HFF-Myc (cell line): Measurements from ENCODE around the gene PODXL2.

Source experiments
- DNase-seq: peaks from one replicate; pipeline ENCODE4 v3.0.0-alpha.2; 2011; ENCODE audit warnings: low read depth; ENCODE audit errors: extremely low read depth
- H3K4me3 ChIP-seq: replicated peaks from 2 replicates; pipeline ENCODE4 v1.5.1; 2011; ENCODE audit warnings: low read depth, mild to moderate bottlenecking, control low read depth, low read length
- CTCF ChIP-seq: IDR thresholded peaks from 2 replicates; pipeline ENCODE4 v1.5.1; 2012; ENCODE audit warnings: mild to moderate bottlenecking, low read depth, low read length, control low read depth; ENCODE audit errors: missing control alignments

PODXL2 gene

GRCh38 chr3:127639173-127640041, 10.4 kb downstream of the PODXL2 start:
- TF ChIP-seq CTCF: no peak
- no peak overlapping the region for H3K4me3 ChIP-seq
- no peak for DNase-seq

GRCh38 chr3:127640042-127640355, 11.0 kb downstream of the PODXL2 start:
- H3K4me3 ChIP-seq: no peak overlapping the region
- TF ChIP-seq CTCF: no peak
- DNase-seq: no peak

DNA sequence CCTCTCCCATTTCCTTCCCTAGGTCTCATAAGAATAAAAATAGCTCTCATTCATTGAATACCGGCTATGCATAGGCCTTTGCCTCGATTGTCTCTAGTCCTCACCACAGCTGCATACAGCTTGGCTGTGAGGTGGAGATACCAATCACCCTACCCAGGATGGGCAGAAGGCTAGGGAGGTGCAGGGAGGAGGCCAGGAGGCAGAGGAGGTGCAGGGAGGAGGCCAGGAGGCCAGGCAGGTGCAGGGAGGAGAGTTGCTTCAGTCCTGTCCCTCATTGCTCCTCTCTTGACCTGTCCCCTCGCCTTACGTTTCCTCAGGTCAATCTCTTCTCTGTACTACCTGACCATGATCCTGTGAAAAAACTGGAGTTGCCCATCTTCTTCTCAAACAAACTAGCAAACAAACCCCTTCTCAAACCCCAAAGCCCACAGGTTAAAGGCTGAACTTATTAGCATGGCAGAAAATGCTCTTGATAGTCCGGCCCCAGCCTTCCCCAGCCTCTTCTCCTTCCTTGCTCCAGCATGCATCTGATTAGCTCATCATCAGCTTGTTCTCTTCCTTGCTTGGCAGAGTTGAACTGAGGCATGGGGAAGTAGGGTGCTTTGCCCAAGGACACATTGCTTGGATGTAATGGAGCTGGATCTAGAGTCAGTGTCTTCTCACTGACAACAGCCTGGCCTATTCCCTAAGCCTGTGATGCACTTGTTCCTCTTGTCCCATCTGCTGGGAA, 15.8 kb downstream of the PODXL2 start:
- no peak for DNase-seq
- no peak for TF ChIP-seq CTCF
- no peak overlapping the region for H3K4me3 ChIP-seq

GRCh38 chr3:127645371-127646015, 16.5 kb downstream of the PODXL2 start:
- no peak for DNase-seq
- TF ChIP-seq CTCF: no peak
- H3K4me3 ChIP-seq: no peak overlapping the region

DNA sequence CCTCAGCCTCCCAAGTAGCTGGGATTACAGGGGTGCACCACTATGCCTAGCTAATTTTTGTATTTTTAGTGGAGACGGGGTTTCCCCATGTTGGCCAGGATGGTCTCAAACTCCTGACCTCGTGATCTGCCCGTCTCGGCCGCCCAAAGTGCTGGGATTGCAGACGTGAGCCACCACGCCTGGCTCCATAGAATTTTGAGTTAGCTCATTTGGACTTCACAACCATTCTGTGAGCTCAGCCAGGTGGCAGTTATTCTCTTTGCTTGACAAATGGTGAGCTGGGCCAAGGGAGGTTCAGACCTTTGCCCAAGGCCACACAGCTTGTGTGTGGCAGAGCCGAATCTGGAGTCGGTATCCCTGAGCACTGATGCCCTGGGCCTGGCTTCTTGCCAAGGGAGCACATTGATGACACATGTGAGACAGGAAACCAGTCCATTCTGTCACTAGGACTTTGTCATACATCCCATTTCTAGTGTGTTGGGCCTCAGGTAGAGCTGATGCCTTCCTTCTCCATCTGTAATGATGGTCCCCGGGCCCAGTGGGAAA, 17.6 kb downstream of the PODXL2 start:
- no peak for DNase-seq
- no peak overlapping the region for H3K4me3 ChIP-seq
- TF ChIP-seq CTCF: no peak

DNA sequence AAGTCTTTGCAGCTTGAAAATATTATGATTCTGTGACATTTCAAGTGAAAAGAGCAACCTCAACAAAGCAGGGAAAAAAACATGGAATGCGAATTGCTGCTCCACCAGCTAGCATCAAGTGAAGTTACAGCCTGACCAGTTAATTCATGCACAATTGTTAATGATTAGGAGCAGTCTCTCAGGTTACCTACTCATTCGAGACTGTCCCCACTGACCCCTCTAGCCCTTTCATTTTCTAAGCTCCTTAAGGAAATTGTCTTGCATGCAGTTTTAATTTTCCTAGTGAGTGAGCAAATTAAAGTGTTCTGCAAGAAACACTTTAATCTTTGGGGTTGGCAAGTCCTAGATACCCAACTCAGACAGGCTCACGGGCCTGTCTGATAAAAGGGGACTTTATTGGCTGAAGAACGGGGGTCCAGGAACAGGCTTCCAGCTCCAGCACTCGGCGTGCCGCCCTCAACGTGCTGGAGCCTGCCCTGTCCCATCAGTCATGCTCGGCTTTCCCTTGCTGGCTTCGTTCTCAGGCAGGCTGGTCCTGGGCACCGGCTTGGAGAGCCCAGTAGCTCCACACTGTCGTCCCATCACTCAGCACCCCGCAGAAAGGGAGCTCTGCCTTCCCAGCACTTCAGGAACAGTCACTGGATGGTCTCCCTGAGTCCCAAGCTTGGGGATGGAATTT, 18.3 kb downstream of the PODXL2 start:
- no peak for DNase-seq

More for the DNA sequence above, 18.3 kb downstream of the PODXL2 start:
- TF ChIP-seq CTCF: no peak
- no peak overlapping the region for H3K4me3 ChIP-seq
